GM19035 (cell line): ENCODE results near the gene TKT.
"Not testable (repeated sequence)": the region's sequence is repeated elsewhere in the genome, so short reads cannot be mapped to it uniquely, and the experiment has no call there.

Source experiments
- ATAC-seq: cut with Tn5 transposase; IDR thresholded peaks from one replicate; pipeline ENCODE4 v1.9.1; 2021; ENCODE audit not compliant: unreplicated experiment

The TKT gene

GRCh38 chr3:53255775-53256703 is at the start of gene TKT:
TKT (minus strand) TSS chr3:53256022; CDS start chr3:53255942, 80 bp downstream.
- ATAC-seq: peak; percentile 59

GRCh38 chr3:53303957-53304356 is 48.1 kb upstream of the TKT start:
- ATAC-seq: no peak

- ATAC-seq: no peak
Observed at GRCh38 chr3:53303549-53303948, 47.7 kb upstream of the TKT start.

GRCh38 chr3:53300826-53301225 is 45.0 kb upstream of the TKT start:
- ATAC-seq: no peak

GRCh38 chr3:53299611-53300023 is 43.8 kb upstream of the TKT start:
- not testable (repeated sequence) for ATAC-seq

GRCh38 chr3:53295410-53295809 is 39.6 kb upstream of the TKT start:
- ATAC-seq: no peak

GRCh38 chr3:53293867-53294266 is 38.0 kb upstream of the TKT start:
- no peak for ATAC-seq

GRCh38 chr3:53288214-53288613 is 32.4 kb upstream of the TKT start:
- no peak for ATAC-seq

GRCh38 chr3:53287131-53287629 is 31.4 kb upstream of the TKT start:
- ATAC-seq: no peak

GRCh38 chr3:53286727-53287126 is 30.9 kb upstream of the TKT start:
- no peak for ATAC-seq

GRCh38 chr3:53282581-53282980 is 26.8 kb upstream of the TKT start:
- ATAC-seq: no peak

- ATAC-seq: no peak
Observed at GRCh38 chr3:53278667-53279066, 22.8 kb upstream of the TKT start.

GRCh38 chr3:53274938-53275605 is 19.2 kb upstream of the TKT start:
- ATAC-seq: no peak

- no peak for ATAC-seq
Observed at GRCh38 chr3:53273146-53273670, 17.4 kb upstream of the TKT start.

- peak; percentile 73 for ATAC-seq
Observed at GRCh38 chr3:53269888-53270880, 14.4 kb upstream of the TKT start.

- ATAC-seq: not testable (repeated sequence)
Observed at GRCh38 chr3:53269193-53269592, 13.4 kb upstream of the TKT start.

GRCh38 chr3:53267766-53268165 is 11.9 kb upstream of the TKT start:
- ATAC-seq: no peak

- no peak for ATAC-seq
Observed at GRCh38 chr3:53264718-53265117, 8.9 kb upstream of the TKT start.

GRCh38 chr3:53263907-53264306 is 8.1 kb upstream of the TKT start:
- ATAC-seq: no peak

- no peak for ATAC-seq
Observed at GRCh38 chr3:53261712-53262111, 5.9 kb upstream of the TKT start.
